GM10847 (cell line): Measurements from ENCODE around the gene CD63.
A peak's percentile ranks its signal among the peaks of the same experiment; 100 is the strongest.

Experiments used
- POLR2A ChIP-seq: IDR thresholded peaks from 2 replicates; pipeline ENCODE4 v1.6.1; 2011; ENCODE audit not compliant: insufficient read length; ENCODE audit errors: extremely low read depth

Gene CD63

GRCh38 chr12:55718624-55719275 is 10.1 kb downstream of the CD63 start:
- no peak for TF ChIP-seq POLR2A

- no peak for TF ChIP-seq POLR2A
Observed at GRCh38 chr12:55718015-55718414, 10.8 kb downstream of the CD63 start.

GRCh38 chr12:55717011-55718007 is 11.5 kb downstream of the CD63 start:
- TF ChIP-seq POLR2A = no peak

- no peak for TF ChIP-seq POLR2A
Observed at GRCh38 chr12:55716582-55716957, 12.2 kb downstream of the CD63 start.

GRCh38 chr12:55715833-55716581 is 12.8 kb downstream of the CD63 start, which contains the start of gene BLOC1S1:
BLOC1S1 (plus strand) TSS chr12:55716046; CDS start chr12:55716052, 6 bp downstream.
- TF ChIP-seq POLR2A = peak; percentile 42

- TF ChIP-seq POLR2A = no peak
Observed at GRCh38 chr12:55715169-55715764, 13.5 kb downstream of the CD63 start.

- no peak for TF ChIP-seq POLR2A
Observed at GRCh38 chr12:55713721-55714120, 15.1 kb downstream of the CD63 start.

- TF ChIP-seq POLR2A = no peak
Observed at GRCh38 chr12:55712700-55713415, 16.0 kb downstream of the CD63 start.

- no peak for TF ChIP-seq POLR2A
Observed at GRCh38 chr12:55711786-55712553, 16.8 kb downstream of the CD63 start.

- no peak for TF ChIP-seq POLR2A
Observed at GRCh38 chr12:55708695-55709233, 20.0 kb downstream of the CD63 start.

GRCh38 chr12:55707841-55708694 is 20.7 kb downstream of the CD63 start, which contains the start of gene ITGA7:
ITGA7 (minus strand) TSS chr12:55707904; CDS start chr12:55707682, 222 bp downstream.
- TF ChIP-seq POLR2A = no peak

GRCh38 chr12:55707219-55707671 is 21.6 kb downstream of the CD63 start:
- no peak for TF ChIP-seq POLR2A
